NCI-H748 (cell line): Measurements from ENCODE around the gene AMIGO2.

Experiments
- DNase-seq: peaks from one replicate; lab custom pipeline; 2025; ENCODE audit not compliant: unreplicated experiment; lab: John Stamatoyannopoulos, UW

Gene AMIGO2

GRCh38 chr12:47038270-47038748 lies 41.5 kb downstream of the AMIGO2 start:
- no peak for DNase-seq

- peak; percentile 20 for DNase-seq
Measured at GRCh38 chr12:47035484-47035883, 44.3 kb downstream of the AMIGO2 start.

GRCh38 chr12:47034661-47035060 lies 45.1 kb downstream of the AMIGO2 start:
- no peak for DNase-seq

- no peak for DNase-seq
Measured at GRCh38 chr12:47033789-47034555, 45.8 kb downstream of the AMIGO2 start.

- DNase-seq = peak; percentile 24
Measured at GRCh38 chr12:47033081-47033480, 46.7 kb downstream of the AMIGO2 start.

GRCh38 chr12:47032644-47033043 lies 47.1 kb downstream of the AMIGO2 start:
- DNase-seq = peak; percentile 66

GRCh38 chr12:47029903-47030302 lies 49.9 kb downstream of the AMIGO2 start:
- DNase-seq = no peak

GRCh38 chr12:47028981-47029708 lies 50.6 kb downstream of the AMIGO2 start:
- no peak for DNase-seq

- no peak for DNase-seq
Measured at GRCh38 chr12:47028186-47028585, 51.6 kb downstream of the AMIGO2 start.
